HepG2 (cell line): ENCODE measurements around the gene MSMB. TPM values are rescaled to one million over a fixed set of nuclear protein-coding genes. Genes with fewer than 3 reads are reported as not detected.

Experiments
- HOXA9 ChIP-seq: sonication (generic); formaldehyde crosslinking; IDR thresholded peaks from 2 replicates; pipeline ENCODE4 v1.8.1; 2022; ENCODE audit warnings: missing genetic modification reagents, mild to moderate bottlenecking, moderate library complexity, borderline replicate concordance
- NCOR1 ChIP-seq: fragments of 200-600 bp; sonication (generic); IDR thresholded peaks from 2 replicates; pipeline ENCODE4 v1.7.0; 2017; ENCODE audit warnings: antibody characterized with exemption, low read length, borderline replicate concordance
- PAXIP1 ChIP-seq: sonication (generic); formaldehyde crosslinking; conservative IDR thresholded peaks from 2 replicates; pipeline ENCODE4 v1.4.0; 2020; ENCODE audit warnings: mild to moderate bottlenecking, missing genetic modification reagents, moderate library complexity
- SAP130 ChIP-seq: IDR thresholded peaks from 2 replicates; pipeline ENCODE4 v1.6.1; 2016; ENCODE audit warnings: low read depth
- SYNCRIP ChIP-seq: fragments of 200-400 bp; formaldehyde crosslinking; IDR thresholded peaks from 2 replicates; pipeline ENCODE4 v1.6.1; 2018; ENCODE audit warnings: mild to moderate bottlenecking, low read depth, low read length; ENCODE audit not compliant: insufficient read depth
- TBX2 ChIP-seq: sonication (generic); formaldehyde crosslinking; IDR thresholded peaks from 2 replicates; pipeline ENCODE4 v1.5.0; 2020; ENCODE audit warnings: missing genetic modification reagents, mild to moderate bottlenecking, borderline replicate concordance
- TEAD3 ChIP-seq: optimal IDR thresholded peaks from 2 replicates; pipeline ENCODE3; 2016; ENCODE audit warnings: borderline replicate concordance
- THAP9 ChIP-seq: sonication (generic); formaldehyde crosslinking; IDR thresholded peaks from 2 replicates; pipeline ENCODE4; 2020; ENCODE audit warnings: missing genetic modification reagents, mild to moderate bottlenecking, borderline replicate concordance
- ZNF292 ChIP-seq: sonication (generic); formaldehyde crosslinking; IDR thresholded peaks from 2 replicates; pipeline ENCODE4 v1.8.1; 2022; ENCODE audit warnings: mild to moderate bottlenecking, low read depth, missing genetic modification reagents, borderline replicate concordance
- ZNF563 ChIP-seq: sonication (generic); formaldehyde crosslinking; IDR thresholded peaks from 2 replicates; pipeline ENCODE4 v1.8.0; 2022; ENCODE audit warnings: mild to moderate bottlenecking, moderate library complexity, missing genetic modification reagents
- ZNF615 ChIP-seq: sonication (generic); formaldehyde crosslinking; IDR thresholded peaks from 2 replicates; pipeline ENCODE4 v1.5.0; 2020; ENCODE audit warnings: mild to moderate bottlenecking, missing genetic modification reagents, borderline replicate concordance
- ZNF644 ChIP-seq: IDR thresholded peaks from 2 replicates; pipeline ENCODE4 v1.6.1; 2016; ENCODE audit warnings: low read depth
- ZNF891 ChIP-seq: sonication (generic); formaldehyde crosslinking; IDR thresholded peaks from 2 replicates; pipeline ENCODE4 v1.5.0; 2020; ENCODE audit warnings: mild to moderate bottlenecking, missing genetic modification reagents
- polyA plus RNA-seq, 8 experiments: library from polyadenylated mRNA; depleted of rRNA in 3 of 8; stranded (reverse) in 7 of 8; unstranded in 1 of 8; fragments of >200 nt; fragmentation: Illumina TruSeq in 4 of 8; extraction: Trizol in 4 of 8; gene quantifications; 2 replicates each; pipeline versions ENCODE4 v1.2.1 to v1.2.3, GENCODE V29; 2011 to 2016; ENCODE audit warnings: low read depth in 4 of 8, missing spikeins in 1 of 8, mixed read lengths in 1 of 8; ENCODE audit not compliant: insufficient read depth in 1 of 8
- total RNA-seq, 5 experiments: library from RNA; depleted of rRNA; stranded (reverse); fragments of >200 nt; fragmentation: Illumina TruSeq; extraction: Trizol; gene quantifications; 2 replicates each; pipeline ENCODE4 v1.2.3, GENCODE V29; 2016; ENCODE audit warnings: low read depth in 1 of 5
- TF ChIP-seq, protein P1 (sequence below): sonication (generic); IDR thresholded peaks from 2 replicates; pipeline ENCODE4 v1.6.1; 2016; ENCODE audit warnings: low read depth, borderline replicate concordance
- TF ChIP-seq, protein P2 (sequence below): sonication (generic); formaldehyde crosslinking; IDR thresholded peaks from 2 replicates; pipeline ENCODE4 v1.5.1; 2020; ENCODE audit warnings: mild to moderate bottlenecking, missing genetic modification reagents, borderline replicate concordance
- TF ChIP-seq, protein P3 (sequence below): sonication (generic); formaldehyde crosslinking; IDR thresholded peaks from 2 replicates; pipeline ENCODE4 v1.5.1; 2020; ENCODE audit warnings: mild to moderate bottlenecking, missing genetic modification reagents, moderate library complexity

The MSMB gene
- total and polyA plus RNA-seq, 2 of the 13 experiments (the other 11 are each of a cell fraction or from before 2014, with no cell fraction given) = 0.84 TPM; not detected in 1

DNA sequence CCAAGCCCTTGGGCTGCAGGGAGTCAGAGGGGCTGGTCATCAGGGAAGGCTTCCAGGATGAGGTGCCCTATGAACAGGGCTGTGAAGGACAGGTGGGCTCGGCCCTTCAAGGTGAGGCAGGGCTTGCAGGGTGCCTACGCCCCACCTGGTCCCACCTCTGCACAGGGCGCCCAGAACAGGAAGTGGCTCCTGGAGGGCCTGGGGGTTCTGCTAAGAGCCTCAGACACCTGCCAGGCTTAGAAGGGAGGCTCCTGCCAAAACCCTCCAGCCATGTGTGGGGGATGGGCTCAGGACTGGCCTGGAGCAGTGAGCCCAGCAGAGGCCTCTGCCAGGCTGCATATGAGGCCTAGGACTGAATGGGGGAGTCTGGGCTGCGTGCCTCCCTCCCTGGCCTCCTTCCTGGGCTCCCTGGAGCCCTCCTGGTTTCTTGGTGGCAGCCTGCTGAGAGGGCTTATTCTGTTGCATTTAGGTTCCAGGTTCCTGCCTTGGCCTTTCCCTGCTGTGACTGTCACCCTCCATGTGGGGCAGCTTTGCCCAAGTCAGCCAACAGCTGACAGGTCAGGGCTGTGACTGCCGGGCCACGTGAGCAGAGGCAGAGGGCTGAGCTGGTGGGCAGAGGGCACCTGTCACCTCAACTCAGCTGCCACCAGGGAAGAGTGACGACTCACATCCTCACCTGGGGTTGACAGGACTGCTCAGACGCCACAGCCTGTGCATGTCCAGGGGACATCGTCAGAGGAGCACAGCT lies 45.2 kb upstream of the MSMB start (continued):
- TF ChIP-seq ZNF292 (CRISPR knock-in tag) = peak; percentile 33; the same call in 1 of the 2 replicates
- TF ChIP-seq ZNF644 (CRISPR knock-in tag) = no peak
- peak; percentile 14 for TF ChIP-seq TEAD3
- no peak for TF ChIP-seq ZNF563 (CRISPR knock-in tag)
- 0 out of 2 replicates have a peak, but pooled peaks have one; percentile 22 for TF ChIP-seq TBX2 (CRISPR knock-in tag)
- TF ChIP-seq SAP130 (CRISPR knock-in tag) = peak; percentile 78
- TF ChIP-seq ZNF615 (CRISPR knock-in tag) = no peak
- no peak for TF ChIP-seq SYNCRIP
- no peak for TF ChIP-seq THAP9 (CRISPR knock-in tag)
- TF ChIP-seq, protein P1, sequence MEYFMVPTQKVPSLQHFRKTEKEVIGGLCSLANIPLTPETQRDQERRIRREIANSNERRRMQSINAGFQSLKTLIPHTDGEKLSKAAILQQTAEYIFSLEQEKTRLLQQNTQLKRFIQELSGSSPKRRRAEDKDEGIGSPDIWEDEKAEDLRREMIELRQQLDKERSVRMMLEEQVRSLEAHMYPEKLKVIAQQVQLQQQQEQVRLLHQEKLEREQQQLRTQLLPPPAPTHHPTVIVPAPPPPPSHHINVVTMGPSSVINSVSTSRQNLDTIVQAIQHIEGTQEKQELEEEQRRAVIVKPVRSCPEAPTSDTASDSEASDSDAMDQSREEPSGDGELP = peak; percentile 82; the same call in 1 of the 2 replicates
- no peak for TF ChIP-seq ZNF891 (CRISPR knock-in tag)
- TF ChIP-seq, protein P2, sequence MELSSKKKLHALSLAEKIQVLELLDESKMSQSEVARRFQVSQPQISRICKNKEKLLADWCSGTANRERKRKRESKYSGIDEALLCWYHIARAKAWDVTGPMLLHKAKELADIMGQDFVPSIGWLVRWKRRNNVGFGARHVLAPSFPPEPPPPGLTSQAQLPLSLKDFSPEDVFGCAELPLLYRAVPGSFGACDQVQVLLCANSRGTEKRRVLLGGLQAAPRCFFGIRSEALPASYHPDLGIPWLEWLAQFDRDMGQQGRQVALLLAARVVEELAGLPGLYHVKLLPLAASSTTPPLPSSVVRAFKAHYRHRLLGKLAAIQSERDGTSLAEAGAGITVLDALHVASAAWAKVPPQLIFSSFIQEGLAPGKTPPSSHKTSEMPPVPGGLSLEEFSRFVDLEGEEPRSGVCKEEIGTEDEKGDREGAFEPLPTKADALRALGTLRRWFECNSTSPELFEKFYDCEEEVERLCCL (CRISPR knock-in tag) = no peak
- TF ChIP-seq NCOR1 = no peak
- no peak for TF ChIP-seq HOXA9
- TF ChIP-seq, protein P3, sequence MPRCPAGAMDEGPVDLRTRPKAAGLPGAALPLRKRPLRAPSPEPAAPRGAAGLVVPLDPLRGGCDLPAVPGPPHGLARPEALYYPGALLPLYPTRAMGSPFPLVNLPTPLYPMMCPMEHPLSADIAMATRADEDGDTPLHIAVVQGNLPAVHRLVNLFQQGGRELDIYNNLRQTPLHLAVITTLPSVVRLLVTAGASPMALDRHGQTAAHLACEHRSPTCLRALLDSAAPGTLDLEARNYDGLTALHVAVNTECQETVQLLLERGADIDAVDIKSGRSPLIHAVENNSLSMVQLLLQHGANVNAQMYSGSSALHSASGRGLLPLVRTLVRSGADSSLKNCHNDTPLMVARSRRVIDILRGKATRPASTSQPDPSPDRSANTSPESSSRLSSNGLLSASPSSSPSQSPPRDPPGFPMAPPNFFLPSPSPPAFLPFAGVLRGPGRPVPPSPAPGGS (CRISPR knock-in tag) = no peak
- TF ChIP-seq PAXIP1 = 0 out of 2 replicates have a peak, but pooled peaks have one; percentile 15
